HT1080 (cell line): ENCODE results near the gene EFCAB6. TPM values are rescaled to one million over a fixed set of nuclear protein-coding genes. Genes with fewer than 3 reads are reported as not detected.

ENCODE experiments used
- DNase-seq: peaks from one replicate; pipeline ENCODE4 v3.0.0-alpha.2; 2015; ENCODE audit warnings: low read depth
- total RNA-seq: library from RNA; depleted of rRNA; stranded (reverse); fragments of >200 nt; shearing (Covaris generic); gene quantifications from 2 replicates; pipeline ENCODE4 v1.2.3, GENCODE V29; 2014

The EFCAB6 gene
- total RNA-seq, 1 experiment from 2014 or later = not detected

- no peak for DNase-seq
Observed at GRCh38 chr22:43600265-43600664, 211.8 kb downstream of the EFCAB6 start.

GRCh38 chr22:43592476-43592875, 219.6 kb downstream of the EFCAB6 start:
- DNase-seq = peak; percentile 13

GRCh38 chr22:43591380-43591779, 220.7 kb downstream of the EFCAB6 start:
- DNase-seq = no peak

GRCh38 chr22:43587574-43587973, 224.5 kb downstream of the EFCAB6 start:
- DNase-seq = peak; percentile 4

GRCh38 chr22:43583501-43583900, 228.6 kb downstream of the EFCAB6 start:
- no peak for DNase-seq

- no peak for DNase-seq
Observed at GRCh38 chr22:43582394-43582793, 229.7 kb downstream of the EFCAB6 start.

- DNase-seq = no peak
Observed at GRCh38 chr22:43580271-43580750, 231.8 kb downstream of the EFCAB6 start.

GRCh38 chr22:43574738-43575137, 237.4 kb downstream of the EFCAB6 start:
- no peak for DNase-seq

- DNase-seq = no peak
Observed at GRCh38 chr22:43572710-43573109, 239.4 kb downstream of the EFCAB6 start.

GRCh38 chr22:43571181-43571580, 240.9 kb downstream of the EFCAB6 start:
- no peak for DNase-seq

- no peak for DNase-seq
Observed at GRCh38 chr22:43570531-43571165, 241.5 kb downstream of the EFCAB6 start.

GRCh38 chr22:43569111-43569510, 243.0 kb downstream of the EFCAB6 start:
- DNase-seq = no peak

- no peak for DNase-seq
Observed at GRCh38 chr22:43567691-43568324, 244.3 kb downstream of the EFCAB6 start.

- DNase-seq = no peak
Observed at GRCh38 chr22:43566561-43567332, 245.4 kb downstream of the EFCAB6 start.

GRCh38 chr22:43566021-43566420, 246.1 kb downstream of the EFCAB6 start:
- DNase-seq = no peak

GRCh38 chr22:43564859-43565258, 247.2 kb downstream of the EFCAB6 start:
- DNase-seq = no peak

GRCh38 chr22:43563571-43563970, 248.5 kb downstream of the EFCAB6 start:
- no peak for DNase-seq

GRCh38 chr22:43562843-43563242, 249.3 kb downstream of the EFCAB6 start:
- no peak for DNase-seq

GRCh38 chr22:43561415-43562178, 250.5 kb downstream of the EFCAB6 start:
- no peak for DNase-seq

GRCh38 chr22:43560651-43561050, 251.5 kb downstream of the EFCAB6 start:
- DNase-seq = no peak
